ENCODE data around the gene CABP1. TPM values are rescaled to one million over a fixed set of nuclear protein-coding genes. Genes with fewer than 3 reads are reported as not detected.

The CABP1 gene
- total and polyA plus RNA-seq, 2 of the 13 experiments (the other 11 are each of a cell fraction or from before 2014, with no cell fraction given): not detected

DNA sequence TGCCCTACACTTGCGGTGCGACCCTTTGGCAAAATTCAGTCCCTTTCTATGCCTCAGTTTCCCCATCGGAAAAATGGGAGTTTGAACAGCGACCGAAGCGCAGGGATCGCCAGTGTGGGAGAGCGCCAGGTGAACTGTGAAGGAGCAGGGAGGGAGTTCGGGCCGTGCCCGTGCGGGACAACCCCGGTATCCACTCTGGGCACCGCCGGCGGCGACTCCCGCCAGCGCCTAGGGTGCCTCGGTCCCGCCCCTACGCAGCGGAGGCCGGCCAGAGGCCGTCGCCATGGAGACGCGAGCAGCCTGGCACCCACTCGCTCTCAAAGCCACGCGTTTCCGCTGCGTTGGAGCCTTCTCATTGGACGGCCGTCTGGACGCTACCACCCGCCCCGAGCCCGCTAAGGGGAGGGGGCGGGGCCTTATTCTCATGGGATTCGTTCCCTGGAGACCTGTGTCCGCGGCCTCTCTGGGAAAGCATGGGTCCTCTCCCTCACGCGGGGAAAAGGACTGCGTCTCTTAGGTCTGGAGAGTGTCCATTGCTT is 45.8 kb downstream of the CABP1 start (continued):
- TF ChIP-seq FOXK1 (CRISPR knock-in tag; IDR thresholded peaks at IDR 0.05; ENCODE audit: borderline replicate concordance, low read depth): 0 out of 2 replicates have a peak, but pooled peaks have one; percentile 1
- no peak for TF ChIP-seq ZNF407 (CRISPR knock-in tag; IDR thresholded peaks at IDR 0.05; ENCODE audit: not compliant biosample characterization)
- TF ChIP-seq ETS1 (CRISPR knock-in tag; IDR thresholded peaks at IDR 0.05): 0 out of 2 replicates have a peak, but pooled peaks have one; percentile 44
- no peak for TF ChIP-seq RXRB (CRISPR knock-in tag; IDR thresholded peaks at IDR 0.05; ENCODE audit: borderline replicate concordance)
- TF ChIP-seq ZNF572 (CRISPR knock-in tag; IDR thresholded peaks at IDR 0.05): no peak
- no peak for TF ChIP-seq ZNF569 (CRISPR knock-in tag; IDR thresholded peaks at IDR 0.05; ENCODE audit: borderline replicate concordance)
- TF ChIP-seq ZNF510 (CRISPR knock-in tag; IDR thresholded peaks at IDR 0.05; ENCODE audit: low read depth): no peak
- peak; percentile 81; the same call in 1 of the 2 replicates for TF ChIP-seq SAP130 (CRISPR knock-in tag; IDR thresholded peaks at IDR 0.05; ENCODE audit: low read depth)
- TF ChIP-seq ERF (CRISPR knock-in tag; IDR thresholded peaks at IDR 0.05): no peak
- no peak for TF ChIP-seq ZHX1 (CRISPR knock-in tag; IDR thresholded peaks at IDR 0.05; ENCODE audit: low read depth)
- TF ChIP-seq RFX3 (CRISPR knock-in tag; IDR thresholded peaks at IDR 0.05): peak; percentile 92
- TF ChIP-seq, protein P1, sequence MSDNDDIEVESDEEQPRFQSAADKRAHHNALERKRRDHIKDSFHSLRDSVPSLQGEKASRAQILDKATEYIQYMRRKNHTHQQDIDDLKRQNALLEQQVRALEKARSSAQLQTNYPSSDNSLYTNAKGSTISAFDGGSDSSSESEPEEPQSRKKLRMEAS (IDR thresholded peaks at IDR 0.05): no peak
- no peak for TF ChIP-seq ZSCAN12 (CRISPR knock-in tag; IDR thresholded peaks at IDR 0.05)
- TF ChIP-seq ZNF296 (CRISPR knock-in tag; conservative IDR thresholded peaks at IDR 0.05): no peak
